T-helper 2 cell treated with Interferon-gamma antibody and Interleukin-4, amounts not matched to agents 100 ng/mL and 5 ng/mL, for 36 hours (primary cell): ENCODE results near the gene DRGX. TPM values are rescaled to one million over a fixed set of nuclear protein-coding genes. Genes with fewer than 3 reads are reported as not detected.

Experiments
- intact Hi-C: fragments of 100-400 bp; cut with micrococcal nuclease; formaldehyde crosslinking; loops from one replicate; pipeline ENCODE4 v1.15.1; 2023
- total RNA-seq: library from RNA; stranded (reverse); gene quantifications from 2 replicates; pipeline ENCODE4 v1.2.3, GENCODE V29; 2022

The DRGX gene
- total RNA-seq, 1 donor from 2014 or later, result not detected

DNA sequence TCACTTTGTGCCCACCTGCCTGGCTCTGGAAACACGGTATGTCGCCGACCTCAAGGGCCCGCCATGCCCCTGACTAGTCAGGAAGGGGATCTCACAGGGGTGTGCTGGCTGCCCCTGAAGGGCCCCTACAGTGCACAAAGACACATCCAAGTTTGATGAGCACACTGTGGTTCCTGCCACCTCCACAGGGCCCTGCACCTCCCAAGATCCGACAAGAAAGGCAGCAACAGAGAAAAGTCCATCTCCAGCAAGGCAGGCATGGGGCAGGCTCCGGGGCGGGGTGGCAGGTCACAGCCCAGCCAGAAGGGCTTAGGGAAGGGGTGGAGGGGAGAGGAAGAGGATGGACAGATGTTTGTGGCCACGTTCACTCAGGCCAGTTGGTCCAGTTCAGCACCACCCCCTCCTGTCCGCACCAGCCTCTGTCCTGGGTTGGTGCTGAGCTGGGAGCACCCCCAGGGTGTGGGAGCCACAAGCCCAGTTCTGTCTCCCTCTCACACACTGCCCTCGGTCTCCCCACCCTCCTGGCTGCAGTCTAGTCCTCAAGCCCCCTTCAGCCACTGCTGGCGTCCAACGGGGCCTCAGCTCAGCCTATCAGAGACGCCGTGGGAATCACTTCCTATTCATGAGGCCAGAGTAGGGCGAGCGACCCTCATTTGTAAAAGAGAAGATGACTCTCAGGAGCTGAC, 11.5 kb downstream of the DRGX start:
- intact Hi-C loops, result no loop called here

- intact Hi-C loops, result no loop called here
These were observed 12.0 kb downstream of the DRGX start for GRCh38 chr10:49383853-49384252.

GRCh38 chr10:49382826-49383225, 13.1 kb downstream of the DRGX start:
- intact Hi-C loops, result no loop called here

DNA sequence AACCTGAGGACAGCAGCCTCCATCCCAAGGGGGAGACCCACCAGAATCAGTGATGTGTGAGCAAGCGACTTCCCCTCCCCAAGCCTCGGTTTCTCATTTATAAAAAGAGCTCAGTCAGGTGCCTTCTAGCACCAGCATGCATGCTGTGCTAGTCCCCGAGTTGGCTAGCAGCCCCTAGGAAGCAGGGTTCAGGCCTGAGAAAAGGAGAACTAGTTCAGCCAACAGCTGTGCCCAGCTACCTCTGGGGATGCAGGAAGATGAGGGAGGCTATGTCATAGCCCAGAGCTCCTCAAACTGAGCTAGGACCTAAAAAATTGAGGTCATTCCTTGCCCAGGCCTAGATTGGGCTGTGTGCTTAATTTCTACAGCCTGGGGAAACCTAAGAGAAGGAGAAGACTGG, 13.7 kb downstream of the DRGX start:
- intact Hi-C loops, result no loop called here

DNA sequence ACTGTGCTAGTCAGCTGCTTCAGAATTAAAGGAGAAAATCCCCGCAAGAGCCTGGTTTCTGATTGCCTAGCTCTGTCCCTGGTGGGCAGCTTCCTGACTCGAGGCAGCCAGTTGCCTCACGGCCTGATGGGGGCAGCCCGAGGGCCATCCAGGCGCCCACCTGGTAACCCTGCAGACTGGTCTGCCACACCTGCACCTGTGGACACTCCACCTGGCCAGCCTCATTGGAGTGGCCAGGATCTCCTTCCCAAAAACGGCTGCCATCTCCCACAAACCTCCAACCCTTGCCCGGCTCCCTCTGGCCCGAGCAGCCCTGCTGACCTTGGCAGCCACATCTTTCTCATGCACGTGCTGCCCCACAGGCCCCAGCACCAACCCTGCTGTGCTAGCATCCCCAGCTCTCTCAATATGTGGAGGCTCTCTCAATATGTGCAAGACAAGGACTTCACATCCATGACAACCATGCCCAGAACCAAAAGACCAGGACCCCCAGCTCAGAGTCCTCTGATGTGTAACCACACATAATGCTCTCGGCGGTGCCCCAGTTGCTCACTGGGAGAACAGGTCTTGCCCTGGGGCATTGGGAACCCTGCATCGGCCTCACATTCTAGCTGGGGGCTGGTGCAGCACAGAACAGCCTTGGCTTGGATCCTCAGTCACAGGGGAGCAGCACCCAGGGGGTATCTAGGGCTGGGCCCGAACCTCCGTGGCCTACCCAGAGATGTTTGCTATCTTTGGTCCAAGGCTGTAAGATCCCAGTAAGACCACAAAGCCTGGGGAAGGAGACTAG, 14.6 kb downstream of the DRGX start:
- intact Hi-C loops, result no loop called here

- intact Hi-C loops, result no loop called here
These were observed 16.1 kb downstream of the DRGX start for GRCh38 chr10:49379596-49380410.

- intact Hi-C loops, result no loop called here
These were observed 18.6 kb downstream of the DRGX start for GRCh38 chr10:49377256-49377655.

DNA sequence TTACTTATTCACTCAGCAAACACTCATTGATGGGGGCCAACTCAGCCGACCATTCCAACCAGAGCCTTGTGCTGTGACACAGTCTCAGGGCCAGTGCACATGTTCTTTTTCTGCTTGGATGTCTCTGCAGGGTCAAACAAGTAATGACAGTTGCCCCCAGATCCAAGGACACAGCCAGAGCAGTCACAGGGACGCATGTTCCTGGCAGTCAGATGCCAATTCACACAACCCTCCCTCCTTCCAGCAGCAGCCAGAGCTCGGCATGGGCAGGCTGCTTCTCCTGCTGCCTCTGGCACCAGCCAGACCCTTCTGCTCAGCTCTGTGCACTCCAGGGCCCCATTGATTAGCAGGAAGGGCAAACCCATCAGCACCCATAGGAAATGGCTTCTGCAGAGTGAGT, 20.3 kb downstream of the DRGX start:
- intact Hi-C loops, result no loop called here

DNA sequence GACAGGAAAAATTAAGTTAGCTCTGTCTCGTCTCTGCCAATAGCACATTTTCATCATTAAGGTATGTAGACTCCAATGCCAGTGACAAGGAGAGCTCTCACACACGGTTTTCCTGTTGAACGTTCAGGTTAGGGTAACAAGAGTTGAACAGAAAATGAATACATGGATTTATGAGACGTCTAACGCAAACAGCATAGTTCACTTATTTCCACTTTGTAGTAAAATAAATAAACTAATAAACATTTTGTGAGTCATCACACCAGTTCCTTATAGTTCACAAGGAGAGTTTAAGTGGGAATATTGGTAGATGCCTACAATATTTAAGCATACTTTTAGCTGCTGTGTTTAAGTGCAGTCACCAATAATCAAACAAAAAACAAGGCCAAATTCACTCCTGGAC, 21.1 kb downstream of the DRGX start:
- intact Hi-C loops, result no loop called here

DNA sequence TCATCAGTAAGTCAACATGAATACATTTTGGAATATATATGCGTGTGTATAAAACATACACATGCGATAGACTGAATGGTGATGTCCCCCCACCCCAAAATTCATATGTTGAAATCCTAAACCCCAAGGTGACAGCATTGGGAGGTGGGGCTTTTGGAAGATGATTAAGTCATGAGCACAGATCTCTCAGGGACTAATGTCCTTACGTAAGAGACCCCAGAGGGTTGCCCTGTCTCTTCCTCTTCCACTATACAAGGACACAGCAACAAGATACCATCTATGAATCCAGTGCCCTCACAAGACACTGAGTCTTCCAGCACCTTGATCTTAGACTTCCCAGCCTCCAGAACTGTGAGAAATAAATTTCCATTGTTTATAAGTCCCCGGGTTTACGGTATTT, 22.5 kb downstream of the DRGX start:
- intact Hi-C loops, result no loop called here

GRCh38 chr10:49371967-49372366, 23.9 kb downstream of the DRGX start:
- intact Hi-C loops, result no loop called here

- intact Hi-C loops, result no loop called here
These were observed 25.4 kb downstream of the DRGX start for GRCh38 chr10:49370326-49371100.

GRCh38 chr10:49369216-49370162, 26.4 kb downstream of the DRGX start:
- intact Hi-C loops, result no loop called here

GRCh38 chr10:49368256-49368655, 27.6 kb downstream of the DRGX start:
- intact Hi-C loops, result no loop called here

DNA sequence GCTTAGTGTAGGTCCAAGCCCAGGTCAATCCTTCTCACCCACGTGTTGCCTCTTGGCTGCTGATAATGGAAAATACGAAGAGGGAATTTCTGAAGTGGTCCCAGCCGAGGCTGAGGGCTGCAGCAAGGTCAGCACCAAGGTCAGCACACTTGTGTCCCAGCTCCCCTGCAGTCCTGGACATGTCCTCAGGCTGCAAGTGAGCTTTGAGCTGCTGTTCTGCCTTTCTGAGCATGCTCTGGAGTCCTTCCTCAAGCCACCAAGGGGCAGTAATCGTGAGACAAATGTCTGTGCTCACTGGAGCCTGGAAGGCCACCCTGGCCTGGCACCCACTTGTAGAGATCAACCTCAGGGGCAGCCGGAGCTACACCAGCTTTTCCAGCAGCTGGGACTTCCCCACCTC, 28.3 kb downstream of the DRGX start:
- intact Hi-C loops, result no loop called here

- intact Hi-C loops, result no loop called here
These were observed 29.4 kb downstream of the DRGX start for GRCh38 chr10:49366460-49366859.

- intact Hi-C loops, result no loop called here
These were observed 30.0 kb downstream of the DRGX start for GRCh38 chr10:49365675-49366415.

DNA sequence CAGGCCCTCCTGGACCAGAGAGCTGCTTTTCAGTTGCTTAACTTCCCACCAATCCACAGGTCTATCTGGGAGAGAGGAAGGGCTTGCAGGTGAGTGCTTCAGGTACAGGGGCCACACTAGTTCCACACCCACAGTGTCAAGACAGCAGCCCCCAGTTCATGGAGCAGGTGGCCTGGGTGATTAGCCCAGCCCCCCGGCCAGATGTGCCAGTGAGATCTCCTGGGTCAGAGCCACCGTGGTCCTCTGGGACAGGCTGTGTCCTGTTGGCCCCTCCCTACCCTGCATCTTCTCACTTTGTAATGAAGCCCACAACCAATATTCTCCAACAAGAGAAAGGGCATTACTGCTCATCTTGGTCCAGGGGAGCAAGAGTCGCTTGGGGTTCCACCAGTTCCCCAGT, 30.6 kb downstream of the DRGX start:
- intact Hi-C loops, result no loop called here

GRCh38 chr10:49364747-49365146, 31.1 kb downstream of the DRGX start:
- intact Hi-C loops, result no loop called here

- intact Hi-C loops, result no loop called here
These were observed 31.8 kb downstream of the DRGX start for GRCh38 chr10:49364051-49364450.
